GM21723 (cell line): ENCODE measurements around the gene SLC10A3.

ENCODE experiments used
- ATAC-seq: cut with Tn5 transposase; IDR thresholded peaks from one replicate; pipeline ENCODE4 v1.9.1; 2021; ENCODE audit warnings: mild to moderate bottlenecking, moderate library complexity; ENCODE audit not compliant: unreplicated experiment

The SLC10A3 gene

DNA sequence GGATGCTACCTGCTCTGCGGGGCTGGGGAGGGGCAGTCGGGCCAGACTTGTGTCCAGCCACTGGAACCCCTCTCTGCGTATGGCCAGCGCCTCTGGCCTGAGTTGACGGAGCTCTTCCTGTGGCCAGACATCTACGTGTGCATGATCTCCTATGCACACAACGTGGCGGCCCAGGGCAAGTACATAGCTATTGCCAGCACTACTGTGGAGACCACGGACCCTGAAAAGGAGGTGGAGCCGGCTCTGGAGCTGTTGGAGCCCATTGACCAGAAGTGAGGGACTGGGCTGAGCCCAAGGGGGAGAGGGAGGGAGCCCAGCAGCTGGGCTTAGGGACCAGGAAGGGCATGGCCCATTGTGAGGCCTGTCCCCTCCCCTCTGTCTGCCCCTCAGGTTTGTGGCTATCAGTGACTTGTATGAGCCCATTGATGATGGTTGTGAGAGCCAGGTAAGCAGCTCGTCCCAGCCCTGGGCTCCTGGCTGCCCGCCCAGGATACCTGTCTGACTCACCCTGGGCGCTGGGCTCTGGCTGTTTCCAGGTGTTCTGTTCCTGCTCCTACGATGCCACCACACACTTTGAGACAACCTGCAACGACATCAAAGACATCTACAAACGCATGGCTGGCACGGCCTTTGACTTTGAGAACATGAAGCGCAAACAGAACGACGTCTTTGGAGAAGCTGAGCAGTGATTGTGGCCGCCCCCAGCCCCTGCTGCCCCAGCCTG is 48.3 kb downstream of the SLC10A3 start:
- no peak for ATAC-seq

DNA sequence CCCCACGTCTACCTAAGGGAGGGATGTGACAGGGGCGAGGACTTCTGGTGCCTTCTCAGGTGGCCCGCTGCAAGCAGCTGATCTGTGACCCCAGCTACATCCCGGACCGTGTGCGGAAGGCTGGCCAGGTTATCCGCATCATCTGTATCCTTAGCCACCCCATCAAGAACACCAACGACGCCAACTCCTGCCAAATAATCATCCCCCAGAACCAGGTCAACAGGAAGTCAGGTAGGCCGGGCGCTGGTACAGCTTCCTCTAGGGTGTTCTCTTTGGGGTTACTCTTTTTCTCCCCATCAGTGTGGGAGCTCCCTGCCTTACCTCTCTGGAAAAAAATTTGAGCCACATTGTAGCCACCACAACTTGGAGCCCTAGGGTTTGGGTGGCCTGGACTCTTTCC is 48.9 kb downstream of the SLC10A3 start:
- ATAC-seq = no peak

DNA sequence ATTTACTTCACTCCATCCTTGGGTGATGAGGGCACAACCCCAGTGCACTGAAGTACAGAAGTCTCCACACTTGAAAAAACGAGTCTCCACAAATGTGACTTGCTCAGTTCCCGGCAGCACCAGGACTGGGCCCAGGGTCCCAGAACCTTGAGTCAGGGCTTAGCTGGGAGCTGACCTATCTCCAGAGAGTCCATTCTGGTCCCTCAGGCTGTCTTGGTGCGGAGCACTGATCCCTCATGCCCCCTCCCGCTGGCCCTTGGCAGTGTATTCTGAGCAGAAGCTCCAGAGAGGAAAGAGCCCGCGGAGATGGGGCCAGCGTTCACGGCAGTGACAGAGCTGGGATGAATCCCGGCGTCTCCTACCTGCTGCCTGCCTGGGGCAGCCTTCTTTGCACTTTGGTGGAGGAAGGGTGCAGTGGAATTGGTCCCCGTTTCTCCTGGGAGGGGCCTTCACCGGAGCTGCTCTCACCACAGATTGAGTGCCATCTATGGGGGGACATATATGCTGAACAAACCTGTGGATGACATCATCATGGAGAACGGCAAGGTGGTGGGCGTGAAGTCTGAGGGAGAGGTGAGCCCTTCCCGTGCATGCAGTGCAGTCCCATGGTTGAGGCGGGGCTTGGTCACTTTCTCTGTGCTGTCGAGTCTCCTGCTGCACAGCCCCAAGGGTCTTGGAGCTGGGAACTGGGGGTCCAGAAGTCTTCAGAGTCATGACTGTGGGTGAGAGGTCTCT is 49.6 kb downstream of the SLC10A3 start:
- ATAC-seq = no peak

DNA sequence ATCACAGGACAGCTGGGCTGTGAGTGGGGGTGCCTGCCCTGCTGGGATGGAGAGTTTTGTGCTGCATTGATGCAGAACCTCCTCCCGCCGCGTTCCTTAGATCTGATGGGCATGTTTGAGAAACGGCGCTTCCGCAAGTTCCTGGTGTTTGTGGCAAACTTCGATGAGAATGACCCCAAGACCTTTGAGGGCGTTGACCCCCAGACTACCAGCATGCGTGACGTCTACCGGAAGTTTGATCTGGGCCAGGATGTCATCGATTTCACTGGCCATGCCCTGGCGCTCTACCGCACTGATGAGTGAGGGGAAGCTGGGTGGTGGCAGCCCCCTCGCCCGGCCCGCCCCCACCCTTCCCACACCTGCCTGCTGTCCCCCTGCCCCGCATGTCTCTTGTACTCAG is 50.6 kb downstream of the SLC10A3 start:
- no peak for ATAC-seq

DNA sequence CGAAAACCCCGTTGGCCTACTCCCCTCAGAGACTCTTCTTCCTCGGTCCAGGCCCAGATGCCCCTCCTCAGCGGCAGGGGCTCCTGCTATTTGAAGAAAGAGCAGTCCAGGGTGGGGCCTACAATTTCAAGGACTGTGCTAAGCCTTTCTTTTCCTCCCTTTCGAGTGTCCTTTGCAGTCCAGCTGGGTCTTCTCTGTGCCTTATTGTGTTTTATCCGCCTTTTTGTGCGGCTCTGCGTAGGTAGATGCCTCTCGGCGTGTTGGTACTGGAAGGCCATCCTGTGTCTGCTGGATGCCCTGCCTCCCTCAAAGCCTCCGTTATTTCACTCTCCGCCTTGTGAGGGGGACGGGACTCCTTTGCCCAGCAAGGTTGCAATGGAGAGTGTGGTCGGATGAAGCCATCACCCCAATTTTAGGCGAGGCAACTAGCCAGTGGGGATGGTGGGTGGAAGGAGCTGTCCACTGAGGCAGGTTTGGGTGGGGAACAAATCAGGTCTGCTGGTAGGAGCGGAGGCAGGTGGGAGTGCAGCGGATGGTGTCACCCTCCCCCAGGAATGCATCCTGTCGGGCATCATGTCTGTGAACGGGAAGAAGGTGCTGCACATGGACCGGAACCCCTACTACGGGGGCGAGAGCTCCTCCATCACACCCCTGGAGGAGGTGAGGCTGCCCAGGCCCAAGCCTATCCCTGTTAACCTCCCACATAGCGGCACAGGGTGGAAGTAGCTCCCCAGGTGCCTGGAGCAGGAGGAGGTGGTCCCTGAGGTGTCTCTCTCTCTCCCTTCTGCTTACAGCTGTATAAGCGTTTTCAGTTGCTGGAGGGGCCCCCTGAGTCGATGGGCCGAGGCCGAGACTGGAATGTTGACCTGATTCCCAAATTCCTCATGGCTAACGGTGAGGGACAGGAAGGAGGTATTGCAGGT is 52.2 kb downstream of the SLC10A3 start:
- ATAC-seq = no peak
